SU-DHL-6 (cell line): ENCODE results near the gene KIZ.

Source experiments
- EZH2phosphoT487 ChIP-seq: fragments of 200-600 bp; sonication (generic), shearing (Covaris generic); conservative IDR thresholded peaks from 2 replicates; pipeline ENCODE4 v1.6.1; 2018; ENCODE audit warnings: mild to moderate bottlenecking, antibody characterized with exemption, low read length, moderate library complexity, mixed read lengths
- TF ChIP-seq, protein P1 (sequence below): fragments of 200-600 bp; sonication (generic); IDR thresholded peaks from one replicate; pipeline ENCODE4 v1.5.1; 2017; ENCODE audit warnings: antibody characterized with exemption, mild to moderate bottlenecking, low read length, moderate library complexity; ENCODE audit not compliant: insufficient read depth, poor library complexity, severe bottlenecking

DNA sequence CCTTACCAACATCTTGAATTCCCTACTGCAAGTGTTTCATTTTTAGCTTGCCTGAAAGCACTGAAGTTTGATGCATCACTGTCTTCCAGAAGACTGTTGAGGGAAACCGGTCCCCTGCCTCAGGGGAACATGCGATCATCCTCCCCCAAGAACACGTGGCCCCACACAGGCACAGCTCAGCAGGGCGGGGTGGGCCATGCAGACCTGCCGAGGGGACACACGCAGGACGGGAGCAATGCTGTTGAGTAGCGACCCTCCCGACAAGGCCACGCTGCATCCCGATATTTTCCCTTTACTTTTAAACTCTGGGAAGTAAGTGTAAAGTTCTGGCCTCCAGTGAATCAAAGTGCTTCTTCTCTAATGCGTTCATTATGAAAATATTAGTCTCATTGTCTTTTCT, 117.9 kb downstream of the KIZ start:
- TF ChIP-seq, protein P1, sequence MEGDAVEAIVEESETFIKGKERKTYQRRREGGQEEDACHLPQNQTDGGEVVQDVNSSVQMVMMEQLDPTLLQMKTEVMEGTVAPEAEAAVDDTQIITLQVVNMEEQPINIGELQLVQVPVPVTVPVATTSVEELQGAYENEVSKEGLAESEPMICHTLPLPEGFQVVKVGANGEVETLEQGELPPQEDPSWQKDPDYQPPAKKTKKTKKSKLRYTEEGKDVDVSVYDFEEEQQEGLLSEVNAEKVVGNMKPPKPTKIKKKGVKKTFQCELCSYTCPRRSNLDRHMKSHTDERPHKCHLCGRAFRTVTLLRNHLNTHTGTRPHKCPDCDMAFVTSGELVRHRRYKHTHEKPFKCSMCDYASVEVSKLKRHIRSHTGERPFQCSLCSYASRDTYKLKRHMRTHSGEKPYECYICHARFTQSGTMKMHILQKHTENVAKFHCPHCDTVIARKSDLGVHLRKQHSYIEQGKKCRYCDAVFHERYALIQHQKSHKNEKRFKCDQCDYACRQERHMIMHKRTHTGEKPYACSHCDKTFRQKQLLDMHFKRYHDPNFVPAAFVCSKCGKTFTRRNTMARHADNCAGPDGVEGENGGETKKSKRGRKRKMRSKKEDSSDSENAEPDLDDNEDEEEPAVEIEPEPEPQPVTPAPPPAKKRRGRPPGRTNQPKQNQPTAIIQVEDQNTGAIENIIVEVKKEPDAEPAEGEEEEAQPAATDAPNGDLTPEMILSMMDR = no peak
- no peak for TF ChIP-seq EZH2phosphoT487
